GM18519 (cell line): ENCODE results near the gene ASPDH.
"Not testable (repeated sequence)": the region's sequence is repeated elsewhere in the genome, so short reads cannot be mapped to it uniquely, and the experiment has no call there.

Experiments used
- ATAC-seq: cut with Tn5 transposase; IDR thresholded peaks from one replicate; pipeline ENCODE4 v1.9.1; 2021; ENCODE audit warnings: mild to moderate bottlenecking, moderate library complexity; ENCODE audit not compliant: unreplicated experiment, low FRiP score

Gene ASPDH

DNA sequence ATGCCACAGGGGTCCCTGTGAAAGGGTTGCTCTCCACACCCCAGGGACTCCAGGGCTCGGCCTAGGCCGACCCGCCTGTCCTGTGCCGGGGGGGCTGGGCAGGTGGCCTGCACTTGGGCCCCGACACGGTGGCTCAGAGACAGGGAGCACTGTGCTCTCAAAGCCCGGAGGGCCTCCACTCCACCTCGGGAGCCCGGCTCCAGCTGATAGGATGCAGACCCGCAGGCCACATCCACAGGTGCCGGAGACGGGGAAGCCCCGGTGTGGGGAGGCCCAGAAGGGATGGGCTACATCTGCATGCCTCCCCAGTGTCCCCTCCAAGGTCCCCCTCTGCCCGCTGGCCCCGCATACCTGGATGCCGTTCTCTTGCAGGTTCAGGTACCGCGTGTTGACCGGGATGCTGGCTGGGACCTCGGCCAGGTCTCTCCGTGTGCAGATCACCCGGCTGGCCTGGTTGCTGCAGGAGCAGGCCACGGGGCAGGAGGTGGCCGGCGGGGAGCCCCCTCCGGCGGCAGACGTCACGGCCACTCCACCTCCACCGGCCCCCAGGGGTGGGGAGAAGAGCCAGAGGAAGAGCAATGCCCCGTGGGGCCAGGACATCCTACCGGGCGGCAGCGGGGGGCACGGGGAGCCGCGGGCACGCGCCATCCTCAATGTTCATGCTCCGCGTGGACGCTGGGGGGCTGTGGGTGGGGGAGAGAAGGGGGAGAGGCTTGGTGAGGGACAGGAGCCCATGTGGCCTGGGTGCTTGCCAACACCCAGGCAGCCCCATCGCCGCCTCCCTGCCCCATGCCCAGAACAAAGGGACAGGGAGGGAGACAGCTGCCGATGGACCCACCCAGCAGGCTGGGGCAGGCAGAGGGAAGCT, 34.7 kb upstream of the ASPDH start:
- no peak for ATAC-seq

- no peak for ATAC-seq
Measured at GRCh38 chr19:50547385-50548190, 33.9 kb upstream of the ASPDH start.

- ATAC-seq = no peak
Measured at GRCh38 chr19:50546527-50547221, 33.0 kb upstream of the ASPDH start.

DNA sequence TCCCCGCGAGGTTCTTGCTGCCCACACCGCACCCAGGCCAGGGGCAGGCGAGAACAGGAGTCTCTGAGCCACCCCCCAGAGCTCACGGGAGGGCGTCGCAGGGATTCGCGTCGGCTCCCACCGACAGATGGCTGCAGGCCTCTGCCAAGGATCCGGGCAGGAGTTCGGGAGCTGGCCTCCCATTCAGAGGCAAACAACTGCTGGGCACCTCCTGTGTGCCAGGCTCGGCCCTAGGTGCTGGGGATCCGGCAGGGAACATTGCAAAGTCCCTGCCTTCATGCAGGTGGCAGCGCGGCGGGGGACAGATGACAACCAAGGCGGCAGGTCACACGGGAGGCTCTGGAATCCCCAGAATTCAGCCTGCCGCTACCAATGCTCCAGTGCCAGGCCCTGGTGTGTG, 29.2 kb upstream of the ASPDH start:
- no peak for ATAC-seq

DNA sequence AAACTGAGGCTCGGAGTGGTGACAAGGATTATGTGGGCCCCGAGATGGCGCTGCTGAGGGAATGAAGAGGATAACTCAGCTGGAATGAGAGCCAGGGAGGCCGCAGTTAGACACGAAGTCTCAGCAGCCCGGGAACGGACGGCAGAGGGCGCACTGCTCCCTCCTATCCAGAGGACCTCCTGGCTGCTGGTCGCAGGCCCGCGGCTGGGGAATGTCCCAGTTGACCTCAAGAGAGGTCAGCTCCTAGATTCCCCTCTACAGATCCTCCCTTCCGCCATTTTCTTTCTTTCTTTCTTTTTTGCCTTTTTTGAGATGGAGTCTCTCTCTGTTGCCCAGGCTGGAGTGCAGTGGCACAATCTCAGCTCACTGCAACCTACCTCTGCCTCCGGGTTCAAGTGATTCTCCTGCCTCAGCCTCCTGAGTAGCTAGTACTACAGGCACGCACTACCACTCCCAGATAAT, 24.1 kb upstream of the ASPDH start:
- no peak for ATAC-seq

DNA sequence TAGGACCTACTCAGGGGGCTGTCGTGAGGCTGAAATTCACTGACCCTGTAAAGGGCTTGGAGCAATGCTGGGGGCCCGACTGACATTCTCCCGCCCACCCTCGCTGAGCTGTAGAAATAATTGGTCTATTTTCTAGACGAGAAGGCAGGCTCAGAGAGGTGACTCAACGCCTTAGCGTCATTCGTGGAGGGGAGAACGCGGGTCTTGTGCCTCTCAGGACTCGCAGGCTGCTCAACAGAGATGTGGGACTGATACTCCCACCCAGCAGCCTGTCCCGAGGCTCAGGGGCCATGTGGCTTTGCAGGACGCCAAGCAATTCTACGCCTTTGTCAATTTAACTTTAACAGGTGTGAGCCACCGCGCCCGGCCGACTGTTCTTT, 23.6 kb upstream of the ASPDH start:
- no peak for ATAC-seq

GRCh38 chr19:50536662-50537305, 23.1 kb upstream of the ASPDH start:
- ATAC-seq = no peak

GRCh38 chr19:50535672-50536187, 22.0 kb upstream of the ASPDH start:
- no peak for ATAC-seq

DNA sequence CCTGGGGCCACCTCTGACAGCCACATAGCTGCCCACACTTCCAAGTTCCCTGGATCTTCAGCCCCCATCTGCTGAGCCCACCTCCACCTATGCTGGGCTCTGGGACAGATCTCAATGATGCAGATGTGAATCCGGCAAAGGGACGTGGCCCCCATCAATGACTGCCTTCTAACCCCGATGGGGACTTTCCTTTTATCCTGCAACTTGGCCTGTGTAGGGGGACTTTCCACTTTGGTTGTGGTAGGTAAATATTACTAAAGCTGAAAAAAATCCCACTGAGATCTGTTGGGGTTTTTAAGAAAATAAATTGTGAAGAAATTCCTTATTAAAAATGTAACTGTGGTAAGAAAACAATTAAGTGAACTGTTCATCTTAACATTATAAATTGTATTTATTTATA, 20.8 kb upstream of the ASPDH start:
- ATAC-seq = no peak

GRCh38 chr19:50532952-50533351, 19.2 kb upstream of the ASPDH start:
- no peak for ATAC-seq

DNA sequence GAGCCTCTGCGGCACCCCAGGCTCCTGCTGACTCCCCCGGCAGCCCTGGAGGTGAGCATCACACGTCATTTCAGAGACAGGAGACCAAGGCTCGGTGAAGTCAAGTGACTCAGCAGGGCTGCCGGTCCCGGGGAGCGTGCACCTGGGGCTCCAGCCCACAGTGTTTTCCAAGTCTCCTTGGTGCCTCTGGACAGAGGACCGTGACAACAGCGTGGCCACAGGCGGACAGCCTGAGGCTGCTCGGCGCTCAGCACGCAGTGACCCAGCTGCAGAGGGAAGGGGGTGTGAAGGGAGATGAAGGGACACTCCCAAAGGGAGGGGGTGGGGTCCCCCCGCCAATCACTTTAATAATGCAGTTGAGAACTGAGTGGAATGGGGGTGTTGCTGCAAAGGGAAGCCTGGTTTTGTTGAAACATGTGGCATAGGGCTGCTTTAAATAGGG, 17.5 kb upstream of the ASPDH start:
- ATAC-seq = no peak

DNA sequence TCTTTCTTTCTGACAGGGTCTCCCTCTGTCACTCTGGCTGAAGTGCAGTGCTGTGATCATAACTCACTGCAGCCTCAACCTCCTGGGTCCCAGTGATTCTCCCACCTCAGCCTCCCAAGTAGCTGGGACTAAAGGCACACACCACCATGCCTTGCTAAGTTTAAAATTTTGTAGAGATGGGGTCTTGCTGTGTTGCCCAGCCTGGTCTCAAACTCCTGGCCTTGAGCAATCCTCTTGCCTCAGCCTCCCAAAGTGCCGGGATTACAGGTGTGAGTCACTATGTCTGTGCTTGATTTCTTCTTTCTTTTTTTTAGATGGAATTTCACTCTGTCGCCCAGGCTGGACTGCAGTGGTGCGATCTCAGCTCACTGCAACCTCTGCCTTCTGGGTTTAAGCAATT, 14.3 kb upstream of the ASPDH start:
- not testable (repeated sequence) for ATAC-seq

DNA sequence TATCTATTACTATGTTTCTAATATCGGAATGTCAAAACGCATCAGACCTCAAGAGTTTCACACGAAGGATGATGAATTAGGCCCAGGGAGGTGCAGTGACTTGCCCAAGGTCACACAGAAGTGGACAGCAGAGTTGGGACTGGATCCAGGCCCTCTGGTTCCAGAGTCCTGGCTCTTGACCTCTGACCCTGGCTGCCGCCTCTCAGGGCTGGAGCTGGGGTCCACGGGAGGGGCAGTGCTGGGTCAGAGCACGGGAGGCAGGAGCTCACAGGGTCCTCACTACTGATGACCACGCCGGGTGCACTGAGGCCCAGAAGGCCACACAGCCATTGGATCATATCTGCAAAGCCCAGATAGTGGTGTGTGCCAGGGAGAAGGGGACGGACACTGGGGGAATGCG, 9.2 kb upstream of the ASPDH start:
- no peak for ATAC-seq

DNA sequence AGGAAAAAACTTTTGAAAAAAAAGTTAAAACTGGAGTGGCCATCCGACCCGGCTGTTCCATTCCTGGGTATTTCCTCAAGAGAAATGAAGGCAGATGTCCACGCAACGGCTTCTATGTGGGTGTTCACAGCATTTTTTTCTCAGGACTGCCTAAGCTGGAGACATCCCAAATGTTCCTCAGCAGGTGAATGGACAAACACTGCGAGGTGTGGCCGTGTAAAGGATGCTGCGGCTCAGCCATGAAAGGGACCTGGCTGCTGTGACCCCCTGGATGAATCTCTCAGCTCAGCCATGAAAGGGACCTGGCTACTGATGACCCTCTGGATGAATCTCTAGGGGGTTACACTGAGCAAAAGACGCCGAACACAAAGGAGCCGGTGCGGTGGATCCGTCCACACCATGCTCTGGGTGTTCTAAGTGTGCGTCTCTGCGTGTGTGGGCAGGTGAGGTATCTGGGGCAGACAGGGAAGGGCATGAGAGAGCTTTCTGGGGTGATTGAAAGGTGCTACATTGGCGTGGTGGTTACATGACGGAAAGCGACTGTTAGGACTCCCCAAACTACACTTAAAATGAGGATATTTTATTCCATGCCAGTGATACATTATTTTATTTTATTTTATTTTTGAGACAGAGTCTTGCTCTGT, 7.2 kb upstream of the ASPDH start:
- no peak for ATAC-seq

- ATAC-seq = no peak
Measured at GRCh38 chr19:50519006-50519575, 5.4 kb upstream of the ASPDH start.

DNA sequence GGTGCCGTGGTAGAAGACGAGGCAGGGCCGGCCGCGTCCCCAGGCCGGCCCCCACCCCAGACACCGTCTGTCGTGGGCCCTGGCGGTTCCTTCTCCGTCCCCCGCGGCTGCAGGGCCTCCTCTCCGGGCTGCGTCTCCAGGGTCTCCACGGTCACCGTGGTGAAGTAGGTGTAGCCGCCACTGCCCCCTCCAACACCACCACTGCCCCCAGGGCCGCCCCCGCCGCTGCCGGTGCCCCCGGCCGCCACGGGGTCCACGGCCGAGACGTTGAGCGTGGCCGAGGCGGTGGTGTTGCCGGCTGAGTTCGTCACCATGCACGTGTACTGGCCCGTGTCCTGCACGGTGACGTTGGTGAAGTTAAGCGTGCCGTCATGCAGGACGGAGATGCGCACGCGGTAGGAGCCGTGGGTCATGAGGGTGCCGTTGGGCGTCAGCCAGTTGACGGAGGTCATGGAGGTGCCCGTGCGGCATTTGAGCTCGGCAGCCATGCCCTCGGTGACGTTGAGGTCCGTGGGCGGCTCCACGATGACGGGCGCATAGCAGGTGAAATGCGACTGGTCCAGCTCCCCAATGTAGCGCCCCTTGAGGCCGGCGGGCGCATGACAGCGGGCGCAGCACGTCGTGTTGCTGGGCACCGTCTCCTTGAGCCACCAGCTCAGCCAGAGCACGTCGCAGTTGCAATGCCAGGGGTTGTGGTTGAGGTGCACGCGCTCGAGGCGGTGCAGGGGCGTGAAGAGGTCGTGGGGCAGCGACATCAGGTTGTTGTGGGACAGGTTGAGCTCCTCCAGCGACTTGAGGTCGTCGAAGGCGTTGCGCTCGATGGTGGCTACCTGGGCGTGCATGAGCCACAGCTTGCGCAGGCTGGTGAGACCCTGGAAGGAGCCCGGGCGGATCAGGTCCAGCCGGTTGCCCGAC, 4.6 kb upstream of the ASPDH start:
- no peak for ATAC-seq

DNA sequence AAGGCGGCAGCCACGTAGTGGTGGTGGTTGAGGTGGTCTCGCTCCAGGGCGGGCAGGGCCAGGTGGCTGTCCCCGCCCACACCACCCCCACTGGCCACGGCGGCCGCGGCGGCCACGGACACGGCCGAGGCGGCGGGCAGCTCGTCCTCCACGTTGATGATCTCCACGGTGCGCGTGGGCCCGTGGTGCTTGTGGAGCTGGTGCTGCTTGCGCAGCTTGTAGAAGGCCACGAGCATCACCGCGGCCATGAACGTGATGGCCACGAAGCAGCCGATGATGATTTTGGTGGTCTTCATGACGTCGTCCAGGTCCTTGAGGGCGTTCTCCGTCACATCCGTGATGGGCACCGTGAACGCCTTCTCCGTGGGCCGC, 4.0 kb upstream of the ASPDH start:
- ATAC-seq = no peak

- no peak for ATAC-seq
Measured at GRCh38 chr19:50516964-50517703, 3.4 kb upstream of the ASPDH start.
